ENCODE measurements around the gene LRMDA. TPM values are rescaled to one million over a fixed set of nuclear protein-coding genes. Genes with fewer than 3 reads are reported as not detected.

Gene LRMDA
- total RNA-seq, 3 donors from 2014 or later (not counting 1 experiment from before 2014, with no cell fraction given): 1.4 to 2.4 (median 2.1) TPM

- Mint-ChIP-seq H3K9me3 (no peaks in the 10 kb centered on the region), H3K36me3 (no peaks in the 10 kb centered on the region), H3K4me1 (no peaks in the 10 kb centered on the region), H3K27ac (no peak overlapping the region), H3K4me3 (no peak overlapping the region), H3K27me3 (ENCODE audit: low read depth in 2 of 2) (no peaks in the 10 kb centered on the region)
- Histone ChIP-seq H3K27me3 (ENCODE audit: control insufficient read depth, insufficient read depth, low read length) (no peaks in the 10 kb centered on the region), H3K4me3 (ENCODE audit: low read length) (no peak overlapping the region), H3K36me3 (ENCODE audit: control insufficient read depth, insufficient read depth, low read length) (no peaks in the 10 kb centered on the region), H3K4me1 (ENCODE audit: control insufficient read depth, insufficient read depth, low read length) (no peaks in the 10 kb centered on the region), H3K9me3 (ENCODE audit: control insufficient read depth, insufficient read depth, low read length) (no peaks in the 10 kb centered on the region), H3K27ac (ENCODE audit: low read length) (no peak overlapping the region)
- intact Hi-C loops (cut with micrococcal nuclease): no loop called here
- WGBS (ENCODE audit: insufficient coverage): 100% methylated on average over 1 of the region's 4 CpGs
- TF ChIP-seq CTCF (IDR thresholded peaks at IDR 0.05): no peak
- ATAC-seq (no peak), DNase-seq (no peak)
Observed at GRCh38 chr10:76317078-76317477, 885.7 kb downstream of the LRMDA start.

- Histone ChIP-seq H3K27ac (ENCODE audit: low read length) (no peak overlapping the region), H3K36me3 (ENCODE audit: control insufficient read depth, insufficient read depth, low read length) (no peaks in the 10 kb centered on the region), H3K9me3 (ENCODE audit: control insufficient read depth, insufficient read depth, low read length) (no peaks in the 10 kb centered on the region), H3K27me3 (ENCODE audit: control insufficient read depth, insufficient read depth, low read length) (no peaks in the 10 kb centered on the region), H3K4me1 (ENCODE audit: control insufficient read depth, insufficient read depth, low read length) (no peaks in the 10 kb centered on the region), H3K4me3 (ENCODE audit: low read length) (no peak overlapping the region)
- no peak overlapping the region for H3K4me3 Mint-ChIP-seq
- 43% methylated on average over 2 of the region's 2 CpGs for WGBS (ENCODE audit: insufficient coverage)
- intact Hi-C loops (cut with micrococcal nuclease): no loop called here
- H3K27ac Mint-ChIP-seq: no peak overlapping the region
- H3K4me1 Mint-ChIP-seq: no peaks in the 10 kb centered on the region
- ATAC-seq (no peak), DNase-seq (no peak)
- H3K36me3 Mint-ChIP-seq: no peaks in the 10 kb centered on the region
- H3K27me3 Mint-ChIP-seq (ENCODE audit: low read depth in 2 of 2): no peaks in the 10 kb centered on the region
- TF ChIP-seq CTCF (IDR thresholded peaks at IDR 0.05): no peak
- H3K9me3 Mint-ChIP-seq: no peaks in the 10 kb centered on the region
Observed at GRCh38 chr10:76318211-76318610, 886.8 kb downstream of the LRMDA start.

- Mint-ChIP-seq H3K4me1 (no peaks in the 10 kb centered on the region), H3K36me3 (no peaks in the 10 kb centered on the region), H3K27me3 (ENCODE audit: low read depth in 2 of 2) (no peaks in the 10 kb centered on the region), H3K4me3 (no peak overlapping the region), H3K9me3 (no peaks in the 10 kb centered on the region), H3K27ac (no peak overlapping the region)
- no peak for DNase-seq
- H3K4me3 ChIP-seq (ENCODE audit: low read length): no peak overlapping the region
- no peak for ATAC-seq
- no peak overlapping the region for H3K27ac ChIP-seq (ENCODE audit: low read length)
- intact Hi-C loops (cut with micrococcal nuclease): no loop called here
- H3K9me3 ChIP-seq (ENCODE audit: control insufficient read depth, insufficient read depth, low read length): no peaks in the 10 kb centered on the region
- H3K36me3 ChIP-seq (ENCODE audit: control insufficient read depth, insufficient read depth, low read length): no peaks in the 10 kb centered on the region
- 91% methylated on average over 4 of the region's 4 CpGs for WGBS (ENCODE audit: insufficient coverage)
- H3K27me3 ChIP-seq (ENCODE audit: control insufficient read depth, insufficient read depth, low read length): no peaks in the 10 kb centered on the region
- no peaks in the 10 kb centered on the region for H3K4me1 ChIP-seq (ENCODE audit: control insufficient read depth, insufficient read depth, low read length)
- TF ChIP-seq CTCF (IDR thresholded peaks at IDR 0.05): no peak
Observed at GRCh38 chr10:76319661-76320060, 888.2 kb downstream of the LRMDA start.

GRCh38 chr10:76324283-76324682 is 892.9 kb downstream of the LRMDA start:
- Mint-ChIP-seq H3K36me3 (no peaks in the 10 kb centered on the region), H3K9me3 (no peaks in the 10 kb centered on the region), H3K27ac (no peak overlapping the region), H3K4me3 (no peak overlapping the region), H3K4me1 (no peaks in the 10 kb centered on the region), H3K27me3 (ENCODE audit: low read depth in 2 of 2) (no peaks in the 10 kb centered on the region)
- Histone ChIP-seq H3K9me3 (ENCODE audit: control insufficient read depth, insufficient read depth, low read length) (no peaks in the 10 kb centered on the region), H3K4me3 (ENCODE audit: low read length) (no peak overlapping the region), H3K27me3 (ENCODE audit: control insufficient read depth, insufficient read depth, low read length) (no peaks in the 10 kb centered on the region), H3K27ac (ENCODE audit: low read length) (no peak overlapping the region), H3K36me3 (ENCODE audit: control insufficient read depth, insufficient read depth, low read length) (no peaks in the 10 kb centered on the region), H3K4me1 (ENCODE audit: control insufficient read depth, insufficient read depth, low read length) (no peaks in the 10 kb centered on the region)
- DNase-seq: no peak
- TF ChIP-seq CTCF (IDR thresholded peaks at IDR 0.05): no peak
- intact Hi-C loops (cut with micrococcal nuclease): no loop called here
- WGBS (ENCODE audit: insufficient coverage): 90% methylated on average over 5 of the region's 6 CpGs
- ATAC-seq: no peak

Measured in natural killer cell (primary cell).